T-helper 2 cell treated with Interferon-gamma antibody and Interleukin-4, amounts not matched to agents 5 μg/mL and 100 μg/mL, for 36 hours (primary cell): ENCODE results near the gene C10orf143.
"Not testable (repeated sequence)": the region's sequence is repeated elsewhere in the genome, so short reads cannot be mapped to it uniquely, and the experiment has no call there.

Experiments
- DNase-seq: peaks from one replicate; pipeline ENCODE4 v3.0.0; 2021; ENCODE audit warnings: low spot score
- H3K27ac Mint-ChIP-seq: one replicate; pipeline ENCODE4 v1.8.0; 2021; ENCODE audit warnings: mild to moderate bottlenecking, mixed read lengths
- H3K27me3 Mint-ChIP-seq: one replicate; pipeline ENCODE4 v1.8.0; 2021; ENCODE audit warnings: low read depth, mixed read lengths
- H3K36me3 Mint-ChIP-seq: one replicate; pipeline ENCODE4 v1.8.0; 2021; ENCODE audit warnings: low read depth, mixed read lengths
- H3K4me1 Mint-ChIP-seq: one replicate; pipeline ENCODE4 v1.8.0; 2021; ENCODE audit warnings: low read depth, mixed read lengths
- H3K4me3 Mint-ChIP-seq: one replicate; pipeline ENCODE4 v1.8.0; 2022; ENCODE audit warnings: mild to moderate bottlenecking, moderate library complexity, mixed read lengths
- H3K9me3 Mint-ChIP-seq: one replicate; pipeline ENCODE4 v1.8.0; 2021; ENCODE audit warnings: mixed read lengths

Gene C10orf143

DNA sequence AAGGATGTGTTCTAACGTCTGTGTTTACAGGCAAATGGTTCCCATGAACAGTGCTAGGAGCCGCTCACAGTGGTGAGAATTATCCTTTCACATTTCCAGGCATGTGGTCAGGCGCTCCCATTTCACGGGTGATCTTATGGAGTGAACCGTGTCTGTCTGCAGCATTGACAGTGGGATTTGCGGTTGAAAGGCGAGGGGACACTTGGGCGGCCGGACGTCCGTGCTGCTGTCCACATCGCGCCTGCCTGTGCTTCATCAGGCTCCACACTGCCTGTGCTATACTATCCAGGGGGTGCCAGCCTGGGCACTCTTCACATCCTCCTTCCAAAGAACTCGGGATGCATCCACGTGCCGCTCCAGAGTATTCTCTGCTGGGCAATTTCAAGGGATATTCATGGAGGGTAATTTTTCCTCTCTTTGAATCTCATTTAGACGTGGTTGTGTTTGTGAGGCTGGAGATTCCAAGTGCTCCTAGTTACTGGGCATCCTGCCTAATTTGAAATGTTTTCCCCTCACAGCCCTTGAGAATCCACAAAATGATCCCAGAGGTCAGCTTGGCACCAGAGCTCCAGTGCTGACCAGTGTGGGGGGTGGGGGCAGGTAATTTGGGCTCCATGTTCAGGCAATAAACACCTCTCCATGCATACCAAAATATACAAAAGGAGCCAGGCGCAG is 84.7 kb downstream of the C10orf143 start:
- no peaks in the 10 kb centered on the region for H3K27me3 Mint-ChIP-seq
- no peak overlapping the region for H3K4me3 Mint-ChIP-seq
- no peaks in the 10 kb centered on the region for H3K9me3 Mint-ChIP-seq
- no peak overlapping the region for H3K27ac Mint-ChIP-seq
- H3K36me3 Mint-ChIP-seq: no peaks in the 10 kb centered on the region
- DNase-seq: no peak
- no peaks in the 10 kb centered on the region for H3K4me1 Mint-ChIP-seq

DNA sequence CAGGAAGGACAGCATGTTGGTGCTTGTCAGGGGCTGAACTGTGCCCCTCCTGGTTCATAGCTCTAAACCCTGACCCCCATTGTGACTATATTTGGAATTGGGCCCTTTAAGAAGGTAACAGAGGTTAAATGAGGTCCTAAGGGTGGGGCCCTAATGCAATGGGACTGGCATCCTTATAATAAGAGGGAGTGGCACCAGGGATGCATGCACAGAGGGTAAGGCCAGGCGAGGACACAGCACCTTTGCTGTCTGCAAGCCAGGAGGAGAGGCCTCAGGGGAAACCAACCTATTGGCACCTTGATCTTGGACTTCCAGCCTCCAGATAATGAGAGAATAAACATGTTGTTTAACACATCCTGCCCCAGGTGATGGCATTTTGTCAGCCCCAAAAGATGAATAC is 85.3 kb downstream of the C10orf143 start:
- Mint-ChIP-seq H3K4me1 (no peaks in the 10 kb centered on the region), H3K36me3 (no peaks in the 10 kb centered on the region), H3K4me3 (no peak overlapping the region), H3K27ac (no peak overlapping the region), H3K9me3 (no peaks in the 10 kb centered on the region), H3K27me3 (no peaks in the 10 kb centered on the region)
- no peak for DNase-seq

DNA sequence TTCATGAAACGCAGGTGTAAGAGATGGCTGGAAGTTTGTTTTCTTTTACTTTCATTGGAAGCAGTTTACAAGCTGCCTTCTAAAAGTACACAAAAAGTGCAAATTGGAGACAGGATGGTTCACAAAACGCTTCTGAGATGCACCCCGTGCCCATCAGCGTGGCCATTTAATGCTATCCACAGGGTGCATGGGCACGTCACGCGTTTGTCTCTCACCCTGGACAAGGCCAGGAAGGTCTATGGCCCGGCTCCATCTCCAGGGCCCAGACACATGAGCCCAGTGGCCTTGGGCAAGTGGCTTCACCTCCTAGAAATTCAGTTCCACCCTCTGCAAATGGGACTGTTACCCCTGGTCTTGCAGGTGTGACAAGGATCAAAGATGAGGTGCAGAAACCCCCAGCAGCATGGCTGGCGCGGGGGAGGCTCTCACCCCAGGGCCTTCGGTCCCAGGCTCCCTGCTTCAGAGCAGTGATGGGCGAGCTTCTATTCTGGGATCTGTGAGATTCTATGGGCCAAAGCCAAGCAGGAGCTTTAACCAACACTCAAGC is 85.8 kb downstream of the C10orf143 start:
- no peak for DNase-seq
- Mint-ChIP-seq H3K9me3 (no peaks in the 10 kb centered on the region), H3K27ac (no peak overlapping the region), H3K4me1 (no peaks in the 10 kb centered on the region), H3K4me3 (no peak overlapping the region), H3K27me3 (no peaks in the 10 kb centered on the region), H3K36me3 (no peaks in the 10 kb centered on the region)

DNA sequence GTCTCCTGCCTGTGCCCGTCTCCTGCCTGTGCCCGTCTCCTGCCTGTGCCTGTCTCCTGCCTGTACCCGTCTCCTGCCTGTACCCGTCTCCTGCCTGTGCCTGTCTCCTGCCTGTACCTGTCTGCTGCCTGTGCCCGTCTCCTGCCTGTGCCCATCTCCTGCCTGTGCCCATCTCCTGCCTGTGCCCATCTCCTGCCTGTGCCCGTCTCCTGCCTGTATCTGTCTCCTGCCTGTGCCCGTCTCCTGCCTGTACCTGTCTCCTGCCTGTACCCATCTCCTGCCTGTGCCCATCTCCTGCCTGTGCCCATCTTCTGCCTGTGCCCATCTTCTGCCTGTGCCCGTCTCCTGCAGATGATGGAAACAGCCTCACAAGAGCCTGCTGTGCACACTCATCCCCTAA is 86.3 kb downstream of the C10orf143 start:
- not testable (repeated sequence) for H3K27me3 Mint-ChIP-seq, H3K36me3 Mint-ChIP-seq, H3K27ac Mint-ChIP-seq, DNase-seq, H3K9me3 Mint-ChIP-seq, H3K4me3 Mint-ChIP-seq, H3K4me1 Mint-ChIP-seq

DNA sequence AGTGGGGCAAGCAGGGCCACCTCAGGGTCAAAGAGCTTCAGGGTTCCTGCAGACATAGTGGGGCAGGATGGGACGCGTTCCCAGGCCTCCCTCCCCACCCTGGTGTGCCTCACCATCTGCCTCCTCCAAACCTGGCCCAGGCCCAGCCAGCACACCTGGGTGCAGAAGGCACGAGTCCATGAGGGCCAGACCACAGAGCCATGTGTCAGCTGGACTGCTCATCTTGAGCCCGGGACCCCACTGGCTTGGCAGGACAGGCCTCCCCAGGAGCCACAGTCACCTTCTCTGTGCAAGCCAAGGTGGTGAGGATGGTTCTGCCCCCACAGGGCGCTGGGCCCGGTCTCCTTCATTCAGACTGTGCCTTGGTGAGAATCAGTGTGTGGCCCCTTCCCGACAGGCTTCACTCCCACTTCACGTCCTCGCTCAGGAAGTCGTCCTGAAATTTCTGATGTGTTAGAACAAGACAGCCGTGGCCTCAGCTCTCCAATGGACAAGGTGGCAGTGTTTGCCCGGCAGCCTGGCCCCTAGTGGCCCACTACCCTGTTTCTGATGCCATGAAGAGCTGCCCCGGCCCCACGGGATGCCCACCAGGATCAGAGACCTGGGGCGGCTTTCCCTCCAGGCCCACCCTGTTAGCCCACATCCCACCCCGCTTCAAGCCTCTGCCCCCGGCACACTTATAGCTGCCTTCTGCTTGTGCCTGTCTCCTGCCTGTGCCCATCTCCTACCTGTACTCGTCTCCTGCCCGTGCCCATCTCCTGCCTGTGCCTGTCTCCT is 87.0 kb downstream of the C10orf143 start:
- Mint-ChIP-seq H3K9me3 (no peaks in the 10 kb centered on the region), H3K27ac (no peak overlapping the region), H3K4me1 (no peaks in the 10 kb centered on the region), H3K4me3 (no peak overlapping the region), H3K27me3 (no peaks in the 10 kb centered on the region), H3K36me3 (no peaks in the 10 kb centered on the region)
- no peak for DNase-seq

DNA sequence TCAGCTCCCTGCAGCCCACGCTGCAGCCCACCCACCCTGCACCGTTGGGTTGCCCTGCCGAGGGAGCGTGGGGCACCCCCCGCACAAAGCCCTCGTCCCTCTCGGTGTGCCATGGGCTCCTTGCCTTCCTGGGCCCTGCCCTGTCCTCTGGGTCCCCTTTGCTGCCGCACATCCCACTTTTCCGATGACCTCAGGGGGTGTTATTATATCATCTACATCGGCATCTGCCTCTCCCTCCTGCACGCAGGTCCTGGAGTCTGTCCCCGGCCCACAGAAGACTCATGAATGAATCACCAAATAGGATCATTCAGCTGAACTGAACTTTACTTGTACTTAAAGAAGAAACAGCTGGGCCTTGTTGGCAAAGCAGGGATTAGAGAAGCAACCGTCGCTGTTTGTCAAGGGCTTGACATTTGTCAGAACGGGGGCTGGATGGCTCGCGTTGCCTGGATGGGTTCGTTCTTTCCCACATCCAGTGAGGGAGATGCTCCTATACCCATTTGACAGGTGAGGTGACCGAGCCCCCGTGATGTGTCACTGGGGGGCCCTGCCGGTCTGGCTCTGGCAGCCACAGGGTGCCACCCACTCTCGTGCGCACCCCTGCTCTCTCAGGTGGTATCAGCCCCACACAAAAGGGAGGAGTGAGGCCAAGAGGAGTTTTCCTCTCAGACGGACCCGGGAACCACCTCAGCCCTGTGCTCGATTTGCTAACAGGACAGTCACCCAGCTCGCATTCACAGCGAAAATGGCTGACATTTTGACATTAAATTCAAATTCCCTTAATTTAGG is 87.9 kb downstream of the C10orf143 start:
- Mint-ChIP-seq H3K27ac (no peak overlapping the region), H3K4me3 (no peak overlapping the region), H3K36me3 (no peaks in the 10 kb centered on the region), H3K9me3 (no peaks in the 10 kb centered on the region), H3K4me1 (peaks cover 5% of the 10 kb centered on the region), H3K27me3 (no peaks in the 10 kb centered on the region)
- DNase-seq: no peak

DNA sequence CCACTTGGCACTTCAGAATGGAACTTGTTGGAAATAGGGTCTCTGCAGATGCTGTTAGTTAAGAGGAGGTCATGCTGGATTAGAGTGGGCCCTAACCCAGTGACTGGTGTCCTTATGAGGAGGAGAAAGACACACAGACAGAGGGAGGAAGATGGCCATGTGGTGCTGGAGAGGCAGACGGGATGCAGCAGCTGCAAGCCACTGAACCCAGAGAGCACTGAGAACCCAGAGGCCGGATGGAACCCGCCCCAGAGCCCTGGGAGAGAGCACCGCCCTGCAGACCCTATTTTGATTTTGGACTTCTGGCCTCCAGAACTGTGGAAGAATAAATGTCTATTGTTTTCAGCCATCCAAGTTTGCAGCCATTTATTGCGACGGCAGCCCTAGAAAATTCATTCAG is 88.5 kb downstream of the C10orf143 start:
- Mint-ChIP-seq H3K36me3 (no peaks in the 10 kb centered on the region), H3K27ac (no peak overlapping the region), H3K4me3 (no peak overlapping the region), H3K4me1 (peaks cover 5% of the 10 kb centered on the region), H3K27me3 (no peaks in the 10 kb centered on the region), H3K9me3 (no peaks in the 10 kb centered on the region)
- no peak for DNase-seq

DNA sequence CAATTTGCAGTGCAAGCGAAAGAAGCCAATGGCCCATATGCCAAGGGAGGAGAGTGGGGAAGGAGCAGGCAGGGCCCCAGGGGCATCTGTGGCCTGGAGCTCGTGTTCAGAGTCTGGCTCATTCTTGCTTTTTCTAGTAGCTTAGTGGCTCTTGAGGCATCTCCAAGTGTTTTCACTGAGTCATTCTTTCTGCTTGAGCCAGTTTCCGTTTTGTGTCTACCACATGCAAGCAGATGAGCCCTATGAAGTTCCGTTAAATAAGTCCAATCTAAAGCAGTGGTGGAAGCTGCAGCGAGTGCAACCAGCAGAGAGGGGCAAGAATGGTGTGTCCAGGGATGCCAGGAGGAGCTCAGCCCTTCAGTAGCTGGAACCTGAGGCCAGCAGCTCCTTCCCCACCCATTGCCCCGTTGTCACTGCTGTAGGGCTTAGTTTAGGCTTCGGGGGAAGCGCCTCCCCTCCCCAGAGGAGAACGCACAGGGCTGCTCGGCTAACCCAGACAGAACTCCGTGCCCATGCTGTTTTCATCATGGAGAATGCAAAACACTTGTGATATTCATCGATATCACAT is 89.2 kb downstream of the C10orf143 start:
- H3K9me3 Mint-ChIP-seq: no peaks in the 10 kb centered on the region
- H3K4me1 Mint-ChIP-seq: peaks cover 5% of the 10 kb centered on the region

DNA sequence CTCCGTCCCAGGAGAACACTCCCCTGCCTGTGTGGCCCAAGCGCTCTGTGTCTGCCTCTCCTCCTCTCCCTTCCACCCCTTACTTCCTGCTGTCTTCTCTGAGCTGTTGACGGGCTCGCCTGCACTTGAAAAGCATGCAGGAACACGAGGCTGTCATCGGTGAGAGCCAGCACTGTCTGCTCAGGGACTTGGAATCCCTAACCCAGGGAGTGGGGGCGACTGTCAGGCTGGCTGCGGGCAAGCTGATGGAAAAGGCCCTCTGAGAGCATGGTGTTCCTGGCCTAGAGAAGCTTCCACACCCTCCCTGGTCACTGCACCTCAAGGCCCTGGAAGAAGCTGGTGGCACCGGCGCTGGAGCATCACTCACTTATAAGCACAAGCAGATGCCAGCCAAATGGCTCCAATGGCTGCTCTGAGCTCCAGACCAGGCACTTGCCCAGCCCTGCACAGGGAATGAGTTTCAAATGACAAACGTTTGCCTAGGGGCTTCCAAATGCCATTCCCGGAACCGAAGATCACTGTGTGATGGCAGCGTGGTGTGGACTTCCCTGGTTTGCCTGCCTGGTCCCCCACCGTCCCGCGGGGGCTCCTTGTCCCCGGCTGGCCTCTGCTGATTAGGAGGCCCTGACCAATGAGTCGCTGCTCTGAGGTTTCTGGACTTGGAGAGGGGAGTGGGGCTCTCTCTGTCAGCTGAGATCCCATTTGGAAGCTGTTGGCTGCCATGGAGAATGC is 89.8 kb downstream of the C10orf143 start:
- H3K27ac Mint-ChIP-seq: no peak overlapping the region
- no peaks in the 10 kb centered on the region for H3K27me3 Mint-ChIP-seq
- no peaks in the 10 kb centered on the region for H3K36me3 Mint-ChIP-seq

More for the DNA sequence above, 89.2 kb downstream of the C10orf143 start:
- no peak overlapping the region for H3K4me3 Mint-ChIP-seq
- DNase-seq: no peak
- H3K27me3 Mint-ChIP-seq: no peaks in the 10 kb centered on the region
- H3K27ac Mint-ChIP-seq: no peak overlapping the region
- H3K36me3 Mint-ChIP-seq: no peaks in the 10 kb centered on the region

DNA sequence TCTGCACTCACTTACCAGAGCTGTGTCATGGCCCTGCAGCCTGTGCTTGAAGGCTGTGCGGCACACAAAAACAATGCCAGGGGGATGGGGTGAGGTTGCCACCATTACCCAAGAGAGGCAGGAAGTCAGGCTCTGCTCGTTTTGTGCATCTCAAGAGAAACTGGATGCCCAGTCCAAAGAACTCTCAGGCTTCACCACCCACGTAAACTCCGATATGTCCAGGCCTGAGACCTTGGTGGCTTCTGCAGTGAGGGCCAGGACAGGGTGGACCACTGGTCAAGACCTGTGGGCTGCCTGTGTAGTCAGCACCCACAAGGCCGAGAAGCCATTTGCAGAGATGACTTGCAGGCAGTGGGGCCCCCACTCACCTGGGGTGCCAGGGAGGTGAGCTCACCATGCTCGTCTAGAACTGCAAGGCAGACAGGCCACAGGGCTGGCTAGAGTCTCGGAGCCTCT is 91.9 kb downstream of the C10orf143 start:
- Mint-ChIP-seq H3K9me3 (no peaks in the 10 kb centered on the region), H3K4me3 (no peak overlapping the region), H3K27ac (no peak overlapping the region), H3K4me1 (peaks cover 5% of the 10 kb centered on the region), H3K27me3 (no peaks in the 10 kb centered on the region), H3K36me3 (no peaks in the 10 kb centered on the region)
- DNase-seq: no peak

More for the DNA sequence above, 89.8 kb downstream of the C10orf143 start:
- Mint-ChIP-seq H3K4me1 (peaks cover 5% of the 10 kb centered on the region), H3K9me3 (no peaks in the 10 kb centered on the region), H3K4me3 (no peak overlapping the region)
- DNase-seq: no peak

DNA sequence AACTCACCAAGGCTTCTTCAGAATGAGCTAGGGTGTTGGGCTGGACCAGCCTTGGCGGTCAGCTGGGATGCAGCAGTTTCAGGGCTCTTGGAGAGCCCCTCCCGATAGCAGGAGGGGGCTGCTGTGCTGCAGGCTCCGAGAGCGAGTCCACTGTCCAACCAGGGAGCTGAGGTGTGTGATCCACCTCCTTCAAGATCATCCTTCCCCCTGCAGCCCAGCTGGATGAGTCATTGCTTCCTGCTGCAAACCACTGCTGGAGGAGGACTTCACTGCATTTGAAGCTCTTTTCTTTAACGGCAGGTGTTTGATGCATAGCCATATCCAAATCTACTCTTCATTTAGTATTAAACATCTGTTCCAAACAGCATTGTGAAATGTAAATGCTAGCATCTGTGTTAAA is 92.4 kb downstream of the C10orf143 start:
- Mint-ChIP-seq H3K9me3 (no peaks in the 10 kb centered on the region), H3K36me3 (no peaks in the 10 kb centered on the region), H3K27ac (no peak overlapping the region), H3K4me3 (no peak overlapping the region), H3K4me1 (peaks cover 5% of the 10 kb centered on the region), H3K27me3 (no peaks in the 10 kb centered on the region)
- no peak for DNase-seq

DNA sequence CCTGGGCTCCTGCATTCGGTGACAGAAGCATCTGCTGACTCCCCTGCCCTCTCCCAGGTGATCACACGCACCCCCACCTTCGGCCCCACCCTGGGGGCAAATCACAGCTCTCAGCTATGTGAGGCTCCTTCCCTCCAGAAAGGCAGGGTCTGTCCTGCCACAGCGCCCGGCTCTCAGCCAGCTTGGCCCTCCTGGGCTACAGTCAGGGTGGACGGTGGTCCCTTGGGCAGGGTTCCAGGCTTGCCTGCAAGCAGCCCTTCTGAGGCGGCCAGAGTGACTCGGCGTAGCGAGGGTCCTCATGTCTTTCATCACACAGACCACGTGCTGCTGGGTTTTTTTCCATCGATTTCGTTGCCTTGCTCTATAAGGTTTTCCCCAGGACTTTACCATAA is 93.0 kb downstream of the C10orf143 start:
- H3K36me3 Mint-ChIP-seq: no peaks in the 10 kb centered on the region
- peaks cover 5% of the 10 kb centered on the region for H3K4me1 Mint-ChIP-seq
- H3K27me3 Mint-ChIP-seq: no peaks in the 10 kb centered on the region
- no peak overlapping the region for H3K4me3 Mint-ChIP-seq
- no peak overlapping the region for H3K27ac Mint-ChIP-seq
- no peak for DNase-seq
- H3K9me3 Mint-ChIP-seq: no peaks in the 10 kb centered on the region

DNA sequence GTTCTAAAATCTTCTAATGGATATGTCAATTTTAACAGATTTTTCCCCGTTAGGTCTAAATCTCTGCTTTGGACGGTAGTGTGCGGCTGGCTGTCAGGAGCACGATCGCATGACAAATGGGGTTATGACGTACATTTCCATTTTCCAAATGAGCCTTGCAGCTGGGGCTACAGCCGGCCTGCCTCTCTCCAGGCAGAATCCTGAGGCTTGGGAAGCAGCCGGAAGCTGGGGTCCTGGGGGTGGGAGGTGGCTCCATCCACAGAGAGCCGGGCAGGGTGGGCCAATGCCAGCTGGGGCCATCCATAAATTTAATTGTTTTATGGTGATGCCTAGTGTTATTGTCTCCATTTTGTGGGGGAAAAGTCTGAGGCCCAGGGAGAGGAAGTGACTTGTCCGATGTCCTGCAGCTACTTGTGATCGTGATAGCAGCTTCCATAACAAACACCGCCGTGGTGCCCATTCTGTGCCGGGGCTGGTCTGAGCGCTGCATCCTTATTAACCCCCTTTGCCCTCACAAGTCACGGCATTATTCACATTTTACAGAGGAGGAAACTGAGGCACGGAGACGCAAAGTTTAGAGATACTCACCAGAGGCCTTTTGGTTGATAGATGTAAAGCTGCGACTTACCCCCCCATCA is 93.5 kb downstream of the C10orf143 start:
- no peaks in the 10 kb centered on the region for H3K36me3 Mint-ChIP-seq
- H3K9me3 Mint-ChIP-seq: no peaks in the 10 kb centered on the region
- peaks cover 5% of the 10 kb centered on the region for H3K4me1 Mint-ChIP-seq
- H3K27me3 Mint-ChIP-seq: no peaks in the 10 kb centered on the region
- no peak overlapping the region for H3K4me3 Mint-ChIP-seq
- no peak overlapping the region for H3K27ac Mint-ChIP-seq
- no peak for DNase-seq
